Spleen (tissue), 11 donors: ENCODE results near the gene TBCE. TPM values are rescaled to one million over a fixed set of nuclear protein-coding genes. Genes with fewer than 3 reads are reported as not detected.
"Not testable (repeated sequence)": the region's sequence is repeated elsewhere in the genome, so short reads cannot be mapped to it uniquely, and the experiment has no call there.

Experiments
- DNase-seq: peaks from one replicate; pipeline ENCODE4 v3.0.0-alpha.2; 2020
- H3K27ac ChIP-seq, 8 donors: fragments of 200-600 bp; sonication (generic) in 7 of 8; 1 replicate in 4 of 8; 2 replicates in 4 of 8; pipeline versions ENCODE4 v1.5.0 to v1.8.0; 2016 to 2021; ENCODE audit warnings: inconsistent platforms in 4 of 8, mild to moderate bottlenecking in 4 of 8, moderate library complexity in 1 of 8
- H3K27me3 ChIP-seq, 7 donors: fragments of 200-600 bp; sonication (generic) in 6 of 7; replicated peaks in 1 of 7; 1 replicate in 4 of 7; 2 replicates in 3 of 7; pipeline versions ENCODE4 v1.5.0 to v1.8.0; 2016 to 2021; ENCODE audit warnings: inconsistent platforms in 3 of 7, mild to moderate bottlenecking in 1 of 7
- H3K36me3 ChIP-seq, 6 donors: fragments of 200-600 bp; sonication (generic) in 5 of 6; 1 replicate in 4 of 6; 2 replicates in 2 of 6; pipeline versions ENCODE4 v1.5.0 to v1.8.0; 2016 to 2021; ENCODE audit warnings: inconsistent platforms in 2 of 6
- H3K4me1 ChIP-seq, 6 donors: fragments of 200-600 bp; sonication (generic) in 5 of 6; 1 replicate in 3 of 6; 2 replicates in 3 of 6; pipeline versions ENCODE4 v1.5.0 to v1.8.0; 2016 to 2021; ENCODE audit warnings: inconsistent platforms in 3 of 6
- H3K4me3 ChIP-seq, 8 donors: fragments of 200-600 bp; sonication (generic) in 7 of 8; 1 replicate in 4 of 8; 2 replicates in 4 of 8; pipeline versions ENCODE4 v1.5.0 to v1.8.0; 2016 to 2021; ENCODE audit warnings: inconsistent platforms in 4 of 8, mild to moderate bottlenecking in 4 of 8, moderate library complexity in 2 of 8
- H3K9me3 ChIP-seq, 8 donors: fragments of 200-600 bp; sonication (generic) in 7 of 8; 1 replicate in 4 of 8; 2 replicates in 4 of 8; pipeline versions ENCODE4 v1.5.0 to v1.8.0; 2016 to 2021; ENCODE audit warnings: inconsistent platforms in 4 of 8
- POLR2A ChIP-seq, 3 donors: fragments of 450-650 bp; IDR thresholded peaks; one replicate each; pipeline ENCODE4 v1.5.1; 2017; ENCODE audit warnings: antibody characterized with exemption in 3 of 3, mild to moderate bottlenecking in 1 of 3
- POLR2AphosphoS5 ChIP-seq, 3 donors: sonication (generic); formaldehyde crosslinking; IDR thresholded peaks; one replicate each; pipeline ENCODE4 v1.5.1; 2017; ENCODE audit warnings: antibody characterized with exemption in 3 of 3
- WGBS, 5 donors: extraction: QIAGEN DNeasy Blood & Tissue Kit in 3 of 5; methylation state at CpG; one replicate each; pipeline versions ENCODE4 v1.1.5 to v1.1.7; 2013 to 2018; 5-methylcytosine and 5-hydroxymethylcytosine counted together
- intact Hi-C: fragments of 100-400 bp; cut with DNase I; formaldehyde crosslinking; loops from one replicate; pipeline ENCODE4 v1.15.0; 2023; ENCODE audit warnings: low total_unique reads
- polyA plus RNA-seq, 3 donors: library from polyadenylated mRNA; stranded (reverse); fragments of 200-250 nt; gene quantifications; one replicate each; pipeline ENCODE4 v1.2.1, GENCODE V29; 2013
- total RNA-seq, 7 donors: library from RNA; depleted of rRNA in 3 of 7; stranded (reverse); fragments of >200 nt in 3 of 7; fragmentation: NEBNext Ultra II Directional in 4 of 7; extraction: Animal tissue kit (Norgen Biotek cat#: 25700) in 4 of 7; gene quantifications; one replicate each; pipeline versions ENCODE4 v1.1.0 to v1.2.1, GENCODE V29; 2016 to 2021
- TF ChIP-seq, protein P1 (sequence below), 11 experiments: fragments of 200-600 bp in 7 of 11; fragments of 450-650 bp in 4 of 11; sonication (generic) in 4 of 11; IDR thresholded peaks in 8 of 11; conservative IDR thresholded peaks in 3 of 11; 1 replicate in 7 of 11; 2 replicates in 4 of 11; pipeline versions ENCODE4 v1.4.0 to v1.8.0; 2016 to 2021; ENCODE audit warnings: antibody characterized with exemption in 11 of 11, inconsistent platforms in 4 of 11, mild to moderate bottlenecking in 1 of 11
- donor health status: healthy with polysubstance abuse.
- donor health status: DM: no; HTN: no; CAD: no; lungs with moderate emphysema.
- donor health status: DM: no; HTN: no; CAD: no.
- donor health status: Bipolar disorder and iron deficiency.
- donor health status: healthy.
- donor health status: DM: no; HTN: no; CAD: no.
- donor health status: DM: yes; HTN: yes; CAD: no.

TBCE gene
- total and polyA plus RNA-seq, 10 donors = 13.6 to 30.0 (median 18.2) TPM

DNA sequence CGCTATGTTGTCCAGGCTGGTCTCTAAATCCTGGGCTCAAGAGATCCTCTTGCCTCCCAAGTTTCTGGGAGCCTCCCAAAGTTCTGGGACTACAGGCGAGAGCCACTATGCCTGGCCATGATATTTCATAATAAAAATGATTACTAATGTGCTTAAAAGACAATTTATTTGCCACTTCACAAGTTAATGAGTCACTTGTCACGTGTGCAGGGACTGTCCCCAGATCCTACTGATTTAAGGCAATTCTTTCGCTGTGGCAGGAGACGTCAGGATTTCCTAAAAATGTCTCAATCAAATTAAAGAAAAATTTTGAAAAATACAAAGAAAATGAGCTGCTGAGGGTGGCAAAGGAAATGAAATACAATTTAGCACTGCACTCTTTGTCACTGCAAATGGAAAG, 93.5 kb downstream of the TBCE start:
- H3K36me3 ChIP-seq = peaks cover 0 to 20% (median 0%) of the 10 kb centered on the region in 6 donors
- peaks cover 0 to 11% (median 0%) of the 10 kb centered on the region in 6 donors for H3K4me1 ChIP-seq
- no peak overlapping the region for H3K27ac ChIP-seq
- TF ChIP-seq, protein P1, sequence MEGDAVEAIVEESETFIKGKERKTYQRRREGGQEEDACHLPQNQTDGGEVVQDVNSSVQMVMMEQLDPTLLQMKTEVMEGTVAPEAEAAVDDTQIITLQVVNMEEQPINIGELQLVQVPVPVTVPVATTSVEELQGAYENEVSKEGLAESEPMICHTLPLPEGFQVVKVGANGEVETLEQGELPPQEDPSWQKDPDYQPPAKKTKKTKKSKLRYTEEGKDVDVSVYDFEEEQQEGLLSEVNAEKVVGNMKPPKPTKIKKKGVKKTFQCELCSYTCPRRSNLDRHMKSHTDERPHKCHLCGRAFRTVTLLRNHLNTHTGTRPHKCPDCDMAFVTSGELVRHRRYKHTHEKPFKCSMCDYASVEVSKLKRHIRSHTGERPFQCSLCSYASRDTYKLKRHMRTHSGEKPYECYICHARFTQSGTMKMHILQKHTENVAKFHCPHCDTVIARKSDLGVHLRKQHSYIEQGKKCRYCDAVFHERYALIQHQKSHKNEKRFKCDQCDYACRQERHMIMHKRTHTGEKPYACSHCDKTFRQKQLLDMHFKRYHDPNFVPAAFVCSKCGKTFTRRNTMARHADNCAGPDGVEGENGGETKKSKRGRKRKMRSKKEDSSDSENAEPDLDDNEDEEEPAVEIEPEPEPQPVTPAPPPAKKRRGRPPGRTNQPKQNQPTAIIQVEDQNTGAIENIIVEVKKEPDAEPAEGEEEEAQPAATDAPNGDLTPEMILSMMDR (IDR thresholded peaks at IDR 0.05 in 8 of 11, conservative IDR thresholded peaks at IDR 0.05 in 3 of 11) = no peak
- TF ChIP-seq POLR2A (IDR thresholded peaks at IDR 0.05) = no peak
- no peak for TF ChIP-seq POLR2AphosphoS5 (IDR thresholded peaks at IDR 0.05)
- no peaks in the 10 kb centered on the region for H3K27me3 ChIP-seq
- no peak overlapping the region for H3K4me3 ChIP-seq
- no peaks in the 10 kb centered on the region for H3K9me3 ChIP-seq
- 89 to 91% (median 89%) methylated on average over 5 of the region's 5 CpGs for WGBS, 5 donors
- no peak for DNase-seq
- intact Hi-C loops = no loop called here

DNA sequence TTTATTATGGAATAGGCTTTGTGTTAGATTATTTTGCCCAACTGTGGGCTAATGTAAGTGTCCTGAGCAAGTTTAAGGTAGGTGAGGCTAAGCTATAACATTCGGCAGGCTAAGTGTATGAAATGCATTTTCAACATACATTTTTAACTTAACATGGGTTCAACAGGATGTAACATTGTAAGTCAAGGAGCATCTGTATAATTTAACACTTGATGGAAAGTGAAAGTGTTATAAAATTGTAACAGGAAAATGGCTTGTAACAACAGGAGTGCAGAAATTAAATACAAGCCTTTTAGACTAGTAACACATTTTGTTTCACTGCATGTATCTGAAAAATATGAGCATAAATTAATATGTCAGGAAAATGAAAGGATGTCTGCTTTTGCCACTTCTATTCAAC, 94.7 kb downstream of the TBCE start:
- H3K9me3 ChIP-seq = no peaks in the 10 kb centered on the region
- DNase-seq = no peak
- TF ChIP-seq POLR2AphosphoS5 (IDR thresholded peaks at IDR 0.05) (no peak), POLR2A (IDR thresholded peaks at IDR 0.05) (no peak)
- TF ChIP-seq, protein P1 (IDR thresholded peaks at IDR 0.05 in 8 of 11, conservative IDR thresholded peaks at IDR 0.05 in 3 of 11) = no peak
- H3K27me3 ChIP-seq = no peaks in the 10 kb centered on the region
- H3K27ac ChIP-seq = no peak overlapping the region
- 44 to 66% (median 49%) methylated on average over 1 of the region's 1 CpG for WGBS, 5 donors
- peaks cover 0 to 11% (median 0%) of the 10 kb centered on the region in 6 donors for H3K4me1 ChIP-seq
- intact Hi-C loops = no loop called here
- peaks cover 0 to 27% (median 0%) of the 10 kb centered on the region in 6 donors for H3K36me3 ChIP-seq
- H3K4me3 ChIP-seq = no peak overlapping the region

DNA sequence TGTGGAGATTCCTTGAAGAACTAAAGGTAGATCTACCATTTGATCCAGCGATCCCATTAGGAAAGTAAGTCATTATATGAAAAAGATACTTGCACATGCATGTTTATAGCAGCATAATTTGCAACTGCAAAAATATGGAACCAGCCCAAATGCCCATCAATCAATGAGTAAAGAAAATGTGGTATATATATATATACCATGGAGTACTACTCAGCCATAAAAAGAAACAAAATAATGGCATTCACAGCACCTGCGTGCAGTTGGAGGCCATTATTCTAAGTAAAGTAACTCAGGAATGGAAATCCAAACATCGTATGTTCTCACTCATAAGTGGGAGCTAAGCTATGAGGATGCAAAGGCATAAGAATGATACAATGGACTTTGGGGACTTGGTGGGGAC, 95.6 kb downstream of the TBCE start:
- H3K4me3 ChIP-seq, H3K9me3 ChIP-seq, H3K27me3 ChIP-seq, intact Hi-C loops, H3K27ac ChIP-seq, DNase-seq: not testable (repeated sequence)
- H3K36me3 ChIP-seq = peaks cover 0 to 29% (median 0%) of the 10 kb centered on the region in 6 donors
- WGBS, 5 donors = 93 to 98% (median 97%) methylated on average over 3 of the region's 3 CpGs
- peaks cover 0 to 11% (median 0%) of the 10 kb centered on the region in 6 donors for H3K4me1 ChIP-seq

DNA sequence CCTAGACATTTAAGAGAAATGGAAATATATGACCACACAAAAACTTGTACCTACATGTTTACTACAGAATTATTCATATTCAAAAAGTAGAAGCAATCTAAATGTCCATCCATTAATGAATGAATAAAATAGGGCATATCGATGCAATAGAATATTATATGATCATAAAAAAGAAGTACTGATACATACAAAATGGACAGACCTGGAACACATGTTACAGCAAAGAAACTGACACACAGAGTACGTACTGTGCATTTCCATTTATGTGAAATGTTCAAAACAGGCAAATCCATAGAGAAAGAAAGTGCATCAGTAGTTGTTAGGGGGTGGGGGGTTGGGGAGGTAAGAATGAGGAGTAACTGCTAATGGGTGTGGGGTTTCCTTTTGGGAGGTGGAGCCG, 97.8 kb downstream of the TBCE start:
- Histone ChIP-seq H3K27me3 (no peaks in the 10 kb centered on the region), H3K27ac (no peak overlapping the region), H3K36me3 (peaks cover 0 to 47% (median 0%) of the 10 kb centered on the region in 6 donors), H3K4me3 (no peak overlapping the region), H3K9me3 (no peaks in the 10 kb centered on the region), H3K4me1 (peaks cover 0 to 11% (median 0%) of the 10 kb centered on the region in 6 donors)
- no peak for DNase-seq
- WGBS, 5 donors = 87 to 94% (median 93%) methylated on average over 3 of the region's 3 CpGs
- TF ChIP-seq, protein P1 (IDR thresholded peaks at IDR 0.05 in 8 of 11, conservative IDR thresholded peaks at IDR 0.05 in 3 of 11) = no peak
- TF ChIP-seq POLR2A (IDR thresholded peaks at IDR 0.05) (no peak), POLR2AphosphoS5 (IDR thresholded peaks at IDR 0.05) (no peak)
- intact Hi-C loops = no loop called here

DNA sequence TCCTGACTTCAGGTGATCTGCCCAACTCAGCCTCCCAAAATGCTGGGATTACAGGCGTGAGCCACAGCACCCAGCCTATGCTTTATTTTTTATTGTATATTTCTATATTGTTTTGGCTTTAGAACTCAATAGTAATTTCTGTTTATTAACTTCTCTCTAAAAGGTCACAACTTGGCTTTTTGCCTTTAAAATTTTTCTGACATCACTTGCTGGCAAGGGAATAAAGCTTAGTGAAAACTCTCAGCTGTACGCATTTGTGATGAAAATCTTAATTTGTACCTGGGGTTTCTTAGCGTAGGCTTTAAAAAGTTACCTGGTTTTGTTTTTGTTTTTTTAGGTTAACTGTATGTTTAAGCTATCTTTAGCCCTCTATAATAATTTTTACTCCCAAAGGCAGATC, 100.8 kb downstream of the TBCE start:
- Histone ChIP-seq H3K9me3 (no peaks in the 10 kb centered on the region), H3K36me3 (peaks cover 0 to 56% (median 0%) of the 10 kb centered on the region in 6 donors), H3K4me1 (no peaks in the 10 kb centered on the region), H3K27ac (no peak overlapping the region), H3K4me3 (no peak overlapping the region), H3K27me3 (no peaks in the 10 kb centered on the region)
- TF ChIP-seq POLR2AphosphoS5 (IDR thresholded peaks at IDR 0.05) = no peak
- 91 to 94% (median 92%) methylated on average over 3 of the region's 3 CpGs for WGBS, 5 donors
- DNase-seq = no peak
- intact Hi-C loops = no loop called here
